GM21526 (cell line): ENCODE results near the gene CDK5R1.
"Not testable (repeated sequence)": the region's sequence is repeated elsewhere in the genome, so short reads cannot be mapped to it uniquely, and the experiment has no call there.

Source experiments
- ATAC-seq: cut with Tn5 transposase; IDR thresholded peaks from one replicate; pipeline ENCODE4 v1.9.1; 2021; ENCODE audit warnings: moderate library complexity; ENCODE audit not compliant: unreplicated experiment, low FRiP score

Gene CDK5R1

DNA sequence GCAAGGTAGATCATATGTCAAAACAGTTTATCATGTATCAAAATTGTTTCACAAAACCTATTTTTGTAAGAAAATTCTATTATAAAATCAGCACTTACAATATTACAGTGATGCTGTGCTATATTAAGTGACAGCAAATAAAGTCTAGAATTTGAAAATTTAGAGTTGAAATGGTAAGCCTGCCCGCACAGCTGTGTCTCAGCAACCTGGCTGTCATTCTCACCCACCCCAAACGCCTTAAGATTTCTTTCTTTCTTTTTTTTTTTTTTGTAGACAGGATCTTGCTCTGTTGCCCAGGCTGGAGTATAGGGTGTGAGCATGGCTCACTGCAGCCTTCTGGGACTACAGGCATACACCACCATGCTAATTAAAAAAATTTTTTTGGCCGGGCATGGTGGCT, 26.8 kb downstream of the CDK5R1 start:
- no peak for ATAC-seq

DNA sequence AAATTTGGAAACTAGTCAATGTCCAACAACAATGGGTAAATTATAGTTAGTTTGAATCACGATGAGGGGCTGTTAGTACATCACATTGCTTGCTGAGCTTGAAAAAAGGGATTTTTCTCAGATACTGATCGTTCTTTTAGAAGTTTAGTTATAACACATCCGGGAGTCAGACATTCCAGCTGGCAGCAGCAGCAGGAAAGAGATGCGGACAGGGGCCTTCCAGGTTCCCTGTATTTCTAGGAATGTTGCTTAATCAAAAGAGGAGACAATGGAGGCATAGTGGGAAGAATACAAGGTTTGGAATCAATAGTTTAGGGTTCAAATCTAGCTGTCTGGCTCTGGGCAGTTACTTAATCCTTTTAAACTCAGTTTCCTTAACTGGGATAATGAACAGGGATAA, 27.8 kb downstream of the CDK5R1 start:
- ATAC-seq, result no peak

GRCh38 chr17:32515677-32516383, 29.0 kb downstream of the CDK5R1 start:
- no peak for ATAC-seq

GRCh38 chr17:32516450-32516849, 29.7 kb downstream of the CDK5R1 start:
- ATAC-seq, result no peak

- ATAC-seq, result no peak
Measured at GRCh38 chr17:32516940-32517701, 30.3 kb downstream of the CDK5R1 start.

GRCh38 chr17:32517982-32518381, 31.2 kb downstream of the CDK5R1 start:
- ATAC-seq, result no peak

DNA sequence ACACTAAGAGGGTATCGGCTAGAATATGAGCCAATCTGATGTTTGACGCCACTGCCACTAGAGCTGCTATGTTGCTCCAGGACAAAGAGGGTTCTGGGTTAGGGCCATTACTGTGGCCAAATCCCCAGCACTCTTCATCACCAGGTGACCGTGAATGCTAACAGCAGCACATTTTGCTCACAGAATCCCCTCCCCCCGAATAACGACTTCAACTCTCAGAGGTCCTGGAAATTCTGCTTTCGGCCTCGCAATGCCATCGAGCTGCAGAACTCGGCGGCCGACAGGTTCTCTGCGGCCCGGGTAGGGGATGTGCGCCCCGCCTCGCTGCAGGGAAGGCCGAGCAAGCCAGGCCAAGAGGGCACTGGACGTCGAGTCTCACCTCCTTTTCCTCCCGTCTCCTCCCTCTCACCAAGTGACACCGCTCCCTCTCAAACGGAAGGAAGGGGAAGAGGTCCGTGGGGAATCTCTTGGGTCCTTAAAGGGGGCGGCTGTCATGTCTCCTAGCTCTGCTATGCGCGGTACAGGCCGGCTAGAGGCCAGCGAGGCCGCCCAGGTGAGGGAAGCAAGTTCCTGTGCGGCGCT, 31.9 kb downstream of the CDK5R1 start:
- no peak for ATAC-seq

- ATAC-seq, result no peak
Measured at GRCh38 chr17:32519228-32520103, 32.7 kb downstream of the CDK5R1 start.

GRCh38 chr17:32520104-32520701, 33.4 kb downstream of the CDK5R1 start:
- ATAC-seq, result no peak

DNA sequence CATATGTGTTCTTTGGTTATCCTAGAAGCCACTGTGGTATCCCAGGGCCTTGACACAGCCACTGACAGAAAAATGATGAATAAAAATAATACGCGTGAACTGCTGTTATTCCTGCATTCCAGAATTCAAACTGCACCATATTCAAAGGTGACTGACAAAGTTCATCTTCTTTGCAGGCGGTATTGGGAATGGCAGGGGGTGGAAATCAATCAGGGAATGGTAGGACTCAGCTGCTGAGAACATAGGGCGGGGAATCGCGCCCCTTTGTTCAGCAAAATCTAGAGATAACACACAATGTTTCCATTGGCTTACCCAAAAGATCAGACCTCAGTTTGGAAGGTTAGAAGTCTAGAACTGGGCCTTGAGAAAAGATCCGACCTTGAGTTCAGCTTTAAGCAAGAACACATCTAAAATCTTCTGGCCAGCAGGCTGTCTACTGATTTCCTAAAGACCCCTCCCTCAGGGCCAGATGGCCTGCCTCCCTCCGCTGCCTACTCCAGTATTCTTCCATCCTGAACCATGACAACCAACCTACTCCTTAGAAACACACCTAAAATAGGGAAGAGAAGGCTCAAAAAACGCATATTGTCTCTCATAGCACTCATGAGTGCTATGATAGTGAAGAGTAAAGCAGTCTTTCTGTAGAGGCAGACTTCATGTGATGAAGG, 34.1 kb downstream of the CDK5R1 start:
- no peak for ATAC-seq

- peak; percentile 60 for ATAC-seq
Measured at GRCh38 chr17:32523017-32523680, 36.4 kb downstream of the CDK5R1 start.

GRCh38 chr17:32523827-32524552, 37.2 kb downstream of the CDK5R1 start:
- peak; percentile 37 for ATAC-seq

DNA sequence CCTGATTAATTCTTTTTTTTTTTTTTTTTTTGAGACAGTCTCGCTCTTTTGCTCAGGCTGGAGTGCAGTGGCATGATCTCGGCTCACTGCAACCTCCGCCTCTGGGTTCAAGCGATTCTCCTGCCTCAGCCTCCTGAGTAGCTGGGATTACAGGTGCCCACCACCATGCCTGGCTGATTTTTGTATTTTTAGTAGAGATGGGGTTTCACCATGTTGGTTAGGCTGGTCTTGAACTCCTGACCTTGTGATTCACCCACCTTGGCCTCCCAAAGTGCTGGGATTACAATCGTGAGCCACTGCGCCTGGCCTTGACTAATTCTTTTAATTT, 37.7 kb downstream of the CDK5R1 start:
- not testable (repeated sequence) for ATAC-seq

DNA sequence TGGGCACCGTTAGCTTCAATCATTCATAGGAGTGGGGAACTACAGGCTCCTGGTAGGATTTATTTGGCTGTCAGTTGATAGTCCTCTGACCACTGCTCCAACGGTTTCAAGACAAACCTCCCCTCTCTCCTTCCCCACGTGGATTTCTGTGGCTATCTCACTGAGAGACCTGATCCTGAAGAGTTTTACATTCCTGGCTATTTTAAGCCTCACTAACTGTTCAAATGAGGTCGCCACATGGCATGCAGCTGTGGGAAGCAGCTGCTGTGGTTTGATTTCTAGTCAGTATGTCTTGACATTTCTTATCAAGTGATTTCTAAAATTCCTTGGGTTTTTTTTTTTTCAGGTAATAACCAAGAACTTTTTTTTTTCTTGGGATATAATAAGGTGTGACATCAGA, 38.3 kb downstream of the CDK5R1 start:
- no peak for ATAC-seq

DNA sequence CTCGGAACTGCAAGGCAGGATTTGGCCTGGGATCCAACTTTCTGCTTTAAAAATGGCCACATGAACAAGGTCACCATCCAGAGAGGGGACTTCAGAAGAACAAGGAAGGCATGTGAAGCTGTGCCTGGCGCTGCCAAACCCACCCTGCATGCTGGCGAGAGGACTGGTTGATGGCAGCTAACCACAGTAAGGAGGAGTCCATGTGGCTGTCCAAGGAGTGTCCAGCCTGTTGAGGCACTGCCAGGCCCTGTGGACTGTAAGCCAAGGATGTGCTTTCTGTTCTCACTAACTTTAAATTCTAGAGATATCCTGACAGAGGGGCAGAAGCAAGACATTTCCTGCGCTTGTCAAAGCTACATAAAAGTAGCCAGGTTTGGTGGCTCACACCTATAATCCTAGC, 40.4 kb downstream of the CDK5R1 start:
- ATAC-seq, result no peak

- ATAC-seq, result no peak
Measured at GRCh38 chr17:32528825-32529224, 42.0 kb downstream of the CDK5R1 start.

- no peak for ATAC-seq
Measured at GRCh38 chr17:32529604-32530003, 42.8 kb downstream of the CDK5R1 start.

DNA sequence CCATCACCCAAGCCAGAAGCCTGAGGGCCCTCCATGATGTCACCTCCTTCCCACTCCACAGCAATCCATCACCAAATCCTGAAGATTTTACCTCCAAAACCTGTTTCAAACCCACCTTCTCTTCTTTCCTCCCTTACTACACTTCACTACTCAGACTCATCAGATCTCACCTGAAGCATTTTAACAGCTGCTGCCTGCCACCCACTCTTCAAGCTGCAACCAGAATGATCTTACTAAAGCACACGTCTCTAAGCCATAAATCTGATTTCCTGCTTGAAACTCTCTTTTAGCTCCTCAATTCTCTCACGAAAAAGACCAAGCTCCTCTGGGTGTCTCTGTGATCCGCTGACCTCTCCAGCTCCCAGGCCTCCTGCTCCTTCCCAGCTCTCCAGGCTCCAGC, 46.5 kb downstream of the CDK5R1 start:
- ATAC-seq, result no peak
